Skeletal muscle tissue (tissue), 4 donors: Measurements from ENCODE around the gene MEGF6. TPM values are rescaled to one million over a fixed set of nuclear protein-coding genes. Genes with fewer than 3 reads are reported as not detected.

Experiments
- H3K27ac ChIP-seq: one replicate; pipeline ENCODE4 v1.7.0; 2013; ENCODE audit warnings: mild to moderate bottlenecking, low read depth, low read length, inconsistent platforms
- H3K27me3 ChIP-seq, 3 donors: one replicate each; pipeline ENCODE4 v1.7.0; 2013; ENCODE audit warnings: low read length in 3 of 3; ENCODE audit not compliant: control insufficient read depth in 3 of 3, insufficient read depth in 3 of 3
- H3K36me3 ChIP-seq, 3 donors: one replicate each; pipeline ENCODE4 v1.7.0; 2013; ENCODE audit warnings: low read length in 3 of 3; ENCODE audit not compliant: control insufficient read depth in 3 of 3, insufficient read depth in 3 of 3
- H3K4me1 ChIP-seq, 3 donors: one replicate each; pipeline ENCODE4 v1.7.0; 2013; ENCODE audit warnings: low read length in 3 of 3, mild to moderate bottlenecking in 3 of 3; ENCODE audit not compliant: control insufficient read depth in 3 of 3, insufficient read depth in 3 of 3
- H3K4me3 ChIP-seq, 3 donors: one replicate each; pipeline ENCODE4 v1.7.0; 2013; ENCODE audit warnings: low read length in 3 of 3
- H3K9ac ChIP-seq, 3 donors: one replicate each; pipeline ENCODE4 v1.7.0; 2013; ENCODE audit warnings: low read length in 3 of 3, mild to moderate bottlenecking in 3 of 3, moderate library complexity in 2 of 3, low read depth in 1 of 3
- H3K9me3 ChIP-seq, 3 donors: one replicate each; pipeline ENCODE4 v1.7.0; 2013; ENCODE audit warnings: low read length in 3 of 3; ENCODE audit not compliant: control insufficient read depth in 3 of 3
- total RNA-seq: library from RNA; depleted of rRNA; stranded (reverse); fragments of >200 nt; gene quantifications from one replicate; pipeline ENCODE4 v1.2.3, GENCODE V29; 2014
- donor health status: Osteomylitis.

MEGF6 gene
- total RNA-seq, 1 donor from 2014 or later, result 10.4 TPM

DNA sequence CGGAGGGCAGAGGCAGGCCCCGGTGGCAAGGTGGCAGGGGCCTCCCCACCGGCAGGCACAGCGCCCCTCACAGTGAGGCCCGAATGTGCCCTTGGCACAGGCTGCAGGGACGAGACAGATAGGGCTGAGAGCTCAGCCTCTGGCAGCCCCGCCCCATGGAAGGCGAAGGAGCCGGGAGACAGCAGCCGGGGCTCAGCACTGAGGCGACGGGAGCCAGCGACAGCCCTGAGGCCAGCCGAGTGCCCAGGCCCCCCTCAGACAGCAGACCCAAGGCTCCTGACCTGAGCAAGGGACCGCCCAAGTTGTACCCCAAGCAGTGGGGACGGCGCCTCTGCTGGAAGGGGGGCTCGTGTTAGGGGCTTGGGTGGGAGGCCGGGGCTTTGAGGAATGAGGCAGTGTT lies 113.8 kb downstream of the MEGF6 start:
- peaks cover 0 to 17% (median 2%) of the 10 kb centered on the region in 3 donors for H3K4me1 ChIP-seq

DNA sequence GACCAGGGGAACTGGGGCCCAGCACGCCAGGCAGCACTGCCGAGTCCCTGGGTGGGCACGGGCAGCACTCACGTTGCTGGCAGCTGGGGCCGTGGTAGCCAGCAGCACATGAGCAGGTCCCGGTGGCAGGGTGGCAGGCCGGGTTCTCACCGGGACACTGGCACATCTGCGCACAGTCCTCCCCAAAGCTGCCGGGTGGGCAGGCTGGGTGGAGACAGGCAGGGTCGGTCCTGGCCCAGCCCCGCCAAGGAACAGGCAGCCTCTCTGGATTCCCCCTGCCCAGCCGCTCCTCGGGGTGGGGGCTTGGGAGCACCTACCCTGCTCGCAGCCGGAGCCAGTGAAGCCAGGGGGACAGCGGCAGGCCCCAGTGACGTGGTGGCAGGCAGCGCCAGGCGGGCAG lies 114.4 kb downstream of the MEGF6 start:
- Histone ChIP-seq H3K4me1 (peaks cover 0 to 16% (median 7%) of the 10 kb centered on the region in 3 donors), H3K36me3 (no peaks in the 10 kb centered on the region), H3K9ac (no peak overlapping the region), H3K27ac (no peak overlapping the region), H3K9me3 (no peaks in the 10 kb centered on the region), H3K27me3 (peaks cover 0 to 2% (median 0%) of the 10 kb centered on the region in 3 donors), H3K4me3 (no peak overlapping the region)

More for the DNA sequence above, 113.8 kb downstream of the MEGF6 start:
- H3K9ac ChIP-seq, result no peak overlapping the region
- no peak overlapping the region for H3K4me3 ChIP-seq
- no peaks in the 10 kb centered on the region for H3K27me3 ChIP-seq
- no peak overlapping the region for H3K27ac ChIP-seq
- no peaks in the 10 kb centered on the region for H3K36me3 ChIP-seq
- no peaks in the 10 kb centered on the region for H3K9me3 ChIP-seq

- Histone ChIP-seq H3K27ac (no peak overlapping the region), H3K4me1 (peaks cover 0 to 11% (median 8%) of the 10 kb centered on the region in 3 donors), H3K9ac (no peak overlapping the region), H3K9me3 (no peaks in the 10 kb centered on the region), H3K4me3 (no peak overlapping the region), H3K36me3 (no peaks in the 10 kb centered on the region), H3K27me3 (peaks cover 0 to 3% (median 0%) of the 10 kb centered on the region in 3 donors)
These were observed 115.2 kb downstream of the MEGF6 start for GRCh38 chr1:3495776-3496745.

DNA sequence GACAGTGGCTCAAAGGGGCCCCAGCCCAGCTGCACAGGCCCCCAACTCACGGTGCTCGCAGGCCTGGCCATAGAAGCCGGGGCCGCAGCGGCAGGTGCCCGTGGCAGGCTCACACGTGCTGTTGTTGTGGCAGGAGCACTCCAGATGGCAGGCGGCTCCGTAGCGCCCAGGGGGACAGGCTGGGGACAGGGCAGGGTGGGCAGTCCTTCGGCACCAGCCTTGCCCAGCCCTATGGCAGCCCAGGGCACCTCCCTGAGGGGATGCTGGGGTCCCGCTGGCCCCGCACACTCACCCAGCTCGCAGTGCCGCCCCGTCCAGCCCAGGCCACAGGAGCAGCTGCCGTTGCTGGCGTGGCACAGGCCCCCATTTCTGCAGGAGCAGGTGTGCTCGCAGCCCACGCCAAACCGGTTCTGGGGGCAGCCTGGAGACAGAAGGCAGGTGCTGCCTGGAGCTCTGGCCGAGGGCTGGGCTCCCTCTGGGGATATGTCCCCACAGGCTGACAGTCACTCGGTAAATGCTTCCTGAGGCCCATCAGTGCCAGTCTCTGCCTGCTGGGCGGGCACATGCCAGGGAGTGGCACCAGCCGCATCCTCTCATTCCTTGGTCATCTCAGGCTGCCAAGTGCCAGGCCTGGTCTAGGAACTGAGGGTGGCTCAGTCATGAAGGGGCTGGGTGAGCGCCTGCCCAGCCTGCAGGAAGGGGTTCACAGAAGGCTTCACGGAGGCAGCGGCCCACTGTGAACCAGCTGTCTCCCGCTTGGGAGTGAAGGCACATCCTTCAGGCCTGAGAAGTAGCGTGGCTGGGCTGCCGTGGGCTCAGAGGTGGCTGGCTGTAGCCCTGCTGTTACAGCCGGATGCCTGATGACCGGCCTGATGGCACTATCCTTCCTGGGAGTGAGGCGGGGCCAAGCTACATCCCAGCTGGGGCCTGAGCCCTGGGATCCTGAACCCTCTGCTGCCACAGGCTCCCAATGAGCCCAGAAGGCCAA lies 116.7 kb downstream of the MEGF6 start:
- Histone ChIP-seq H3K4me1 (peaks cover 0 to 8% (median 6%) of the 10 kb centered on the region in 3 donors), H3K9me3 (no peaks in the 10 kb centered on the region), H3K36me3 (no peaks in the 10 kb centered on the region), H3K9ac (no peak overlapping the region), H3K27ac (no peak overlapping the region), H3K27me3 (peaks cover 0 to 3% (median 0%) of the 10 kb centered on the region in 3 donors), H3K4me3 (no peak overlapping the region)

DNA sequence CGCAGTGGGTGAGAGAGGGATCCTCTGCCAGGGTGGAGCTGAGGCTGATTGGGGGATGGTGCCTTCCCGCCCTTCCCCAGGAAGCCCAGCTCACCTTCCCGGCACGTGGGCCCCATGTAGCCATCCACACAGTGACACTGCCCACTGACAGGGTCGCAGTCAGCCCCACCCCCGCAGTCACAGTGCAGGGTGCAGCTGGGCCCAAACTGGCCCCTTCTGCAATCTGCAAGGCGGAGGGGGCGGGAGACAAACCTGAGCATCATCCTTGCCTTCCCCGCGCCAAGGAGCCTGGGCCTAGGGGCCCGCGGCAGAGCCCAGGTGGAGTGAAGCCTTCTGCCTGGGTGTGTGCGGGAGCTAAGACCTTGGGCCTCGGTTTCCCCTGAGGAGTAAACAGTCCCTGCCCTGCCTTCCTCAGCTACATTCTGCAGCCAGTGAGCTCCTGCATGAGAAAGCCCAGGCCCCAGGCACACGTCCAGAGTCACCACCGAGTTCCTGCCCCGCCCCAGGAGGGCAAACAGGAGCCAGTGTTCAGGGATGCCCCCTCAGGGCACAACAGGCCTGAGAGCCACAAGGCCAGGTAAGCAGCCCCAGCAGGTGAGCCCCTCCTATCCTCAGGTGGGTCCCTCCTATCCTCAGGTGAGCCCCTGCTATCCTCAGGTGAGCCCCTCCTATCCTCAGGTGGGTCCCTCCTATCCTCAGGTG lies 118.6 kb downstream of the MEGF6 start:
- H3K36me3 ChIP-seq, result no peaks in the 10 kb centered on the region
- H3K27me3 ChIP-seq, result peaks cover 0 to 3% (median 0%) of the 10 kb centered on the region in 3 donors
- H3K4me3 ChIP-seq, result no peak overlapping the region
- peaks cover 0 to 8% (median 6%) of the 10 kb centered on the region in 3 donors for H3K4me1 ChIP-seq
- H3K9me3 ChIP-seq, result peaks cover 0 to 3% (median 0%) of the 10 kb centered on the region in 3 donors
- H3K9ac ChIP-seq, result no peak overlapping the region
- H3K27ac ChIP-seq, result no peak overlapping the region

DNA sequence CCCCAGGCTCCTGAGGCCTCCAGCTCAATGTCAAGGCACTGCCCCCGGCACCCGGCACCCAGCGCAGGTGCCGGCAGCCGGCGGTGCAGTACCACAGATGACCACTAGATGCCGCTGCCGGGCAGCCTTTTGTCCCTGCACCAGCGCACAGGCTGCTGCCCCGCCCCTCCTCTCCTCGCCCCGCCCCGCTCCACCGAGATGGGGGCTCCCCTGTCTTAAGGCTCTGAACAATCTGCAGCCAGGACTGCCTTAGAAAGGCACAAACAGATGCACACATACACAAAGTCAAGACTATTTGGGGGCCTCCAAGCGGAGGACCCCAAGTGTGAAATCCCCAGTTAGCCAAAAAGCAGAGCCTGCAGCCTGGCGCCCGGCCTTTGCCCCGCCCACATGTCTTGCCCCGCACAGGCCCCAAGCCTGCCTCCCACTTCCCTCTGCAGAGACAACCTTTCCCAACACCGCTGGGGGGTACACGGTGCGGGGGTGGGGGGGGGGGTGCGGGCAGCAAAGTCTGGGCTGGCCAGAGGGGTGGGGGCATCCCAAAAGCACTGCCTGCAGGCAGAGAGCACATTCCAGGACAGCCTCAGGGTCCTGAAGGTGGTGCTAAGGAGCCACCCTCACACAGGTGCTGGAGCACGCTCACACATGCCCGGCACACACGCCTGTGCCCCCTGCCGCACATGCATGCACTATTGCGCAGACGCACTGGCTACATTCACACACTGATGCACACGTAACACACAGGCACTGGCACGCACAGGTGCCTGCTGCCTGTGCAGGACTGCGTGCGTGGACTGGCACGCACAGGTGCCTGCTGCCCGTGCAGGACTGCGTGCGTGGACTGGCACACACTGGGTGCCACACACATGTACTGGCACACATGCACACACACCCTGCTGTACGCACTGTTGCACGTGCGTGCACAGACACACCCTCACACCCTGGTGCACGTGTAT lies 119.7 kb downstream of the MEGF6 start:
- no peak overlapping the region for H3K9ac ChIP-seq
- peaks cover 0 to 3% (median 0%) of the 10 kb centered on the region in 3 donors for H3K9me3 ChIP-seq
- no peaks in the 10 kb centered on the region for H3K36me3 ChIP-seq
- no peak overlapping the region for H3K4me3 ChIP-seq
- peaks cover 0 to 3% (median 0%) of the 10 kb centered on the region in 3 donors for H3K27me3 ChIP-seq
- H3K27ac ChIP-seq, result no peak overlapping the region
- peaks cover 0 to 8% (median 6%) of the 10 kb centered on the region in 3 donors for H3K4me1 ChIP-seq

DNA sequence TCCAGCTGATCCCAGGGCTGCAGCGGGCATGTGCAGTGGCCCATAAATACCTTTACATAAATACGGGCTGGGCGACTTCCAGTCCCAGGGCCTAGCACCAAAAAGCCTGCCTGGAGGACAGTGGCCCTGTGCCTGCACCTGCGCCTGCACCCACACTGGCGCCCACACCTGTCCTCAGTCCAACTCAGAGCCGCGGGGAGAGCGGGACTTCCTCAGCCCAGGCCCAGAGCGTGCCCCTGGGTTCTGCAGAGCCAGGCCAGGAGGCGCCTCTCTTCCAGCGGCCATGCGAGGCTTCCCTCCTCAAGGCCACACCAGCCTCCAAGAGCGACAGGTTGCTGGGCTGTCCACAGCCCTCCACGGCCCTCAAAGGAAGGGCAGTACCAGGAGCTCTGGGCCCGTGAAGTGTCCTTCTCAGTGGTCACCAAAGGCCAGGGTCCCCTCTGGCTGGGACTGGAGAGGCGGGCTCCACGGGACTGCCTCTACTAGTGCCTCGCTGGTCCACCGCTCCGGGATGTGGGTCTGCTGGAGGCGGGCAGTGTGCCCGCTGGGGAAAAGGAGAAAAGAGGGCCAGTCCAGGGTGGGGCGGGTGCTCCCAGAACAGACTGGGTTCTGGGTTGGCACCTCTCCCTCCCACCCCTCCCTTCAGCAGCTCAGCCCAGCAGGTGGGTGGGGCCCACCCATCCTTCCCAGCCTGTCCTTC lies 121.1 kb downstream of the MEGF6 start:
- Histone ChIP-seq H3K27ac (no peak overlapping the region), H3K4me3 (no peak overlapping the region), H3K27me3 (peaks cover 0 to 3% (median 0%) of the 10 kb centered on the region in 3 donors), H3K4me1 (peaks cover 0 to 6% (median 0%) of the 10 kb centered on the region in 3 donors), H3K9me3 (peaks cover 0 to 3% (median 0%) of the 10 kb centered on the region in 3 donors), H3K36me3 (no peaks in the 10 kb centered on the region), H3K9ac (no peak overlapping the region)

DNA sequence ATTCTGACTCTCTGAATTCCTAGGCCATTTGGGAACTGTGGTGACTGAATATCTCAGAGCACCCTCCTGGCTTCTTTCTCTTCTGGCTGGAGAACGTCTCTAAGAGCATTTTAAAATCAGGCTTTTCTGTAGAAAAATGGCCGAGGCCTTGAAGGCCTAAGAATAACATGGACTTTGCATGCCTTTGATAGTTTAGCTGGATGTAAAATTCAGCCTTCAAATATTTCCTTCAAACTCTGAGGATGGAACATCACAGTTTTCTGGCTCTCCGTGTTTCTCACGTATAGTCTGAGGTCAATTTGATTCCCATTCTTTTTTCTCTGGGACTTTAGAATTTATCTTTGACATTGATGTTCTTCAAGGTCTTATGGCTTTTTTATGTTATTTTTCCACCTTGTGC lies 122.9 kb downstream of the MEGF6 start:
- Histone ChIP-seq H3K4me3 (no peak overlapping the region), H3K9ac (no peak overlapping the region), H3K27ac (no peak overlapping the region), H3K36me3 (no peaks in the 10 kb centered on the region), H3K27me3 (peaks cover 0 to 11% (median 3%) of the 10 kb centered on the region in 3 donors), H3K4me1 (peaks cover 0 to 6% (median 0%) of the 10 kb centered on the region in 3 donors), H3K9me3 (peaks cover 0 to 3% (median 0%) of the 10 kb centered on the region in 3 donors)
